Brain pericyte (primary cell): ENCODE measurements around the gene MEF2C.

Experiments used
- DNase-seq: peaks from one replicate; pipeline ENCODE4 v3.0.0-alpha.2; 2012; ENCODE audit warnings: low read depth, low spot score

The MEF2C gene

DNA sequence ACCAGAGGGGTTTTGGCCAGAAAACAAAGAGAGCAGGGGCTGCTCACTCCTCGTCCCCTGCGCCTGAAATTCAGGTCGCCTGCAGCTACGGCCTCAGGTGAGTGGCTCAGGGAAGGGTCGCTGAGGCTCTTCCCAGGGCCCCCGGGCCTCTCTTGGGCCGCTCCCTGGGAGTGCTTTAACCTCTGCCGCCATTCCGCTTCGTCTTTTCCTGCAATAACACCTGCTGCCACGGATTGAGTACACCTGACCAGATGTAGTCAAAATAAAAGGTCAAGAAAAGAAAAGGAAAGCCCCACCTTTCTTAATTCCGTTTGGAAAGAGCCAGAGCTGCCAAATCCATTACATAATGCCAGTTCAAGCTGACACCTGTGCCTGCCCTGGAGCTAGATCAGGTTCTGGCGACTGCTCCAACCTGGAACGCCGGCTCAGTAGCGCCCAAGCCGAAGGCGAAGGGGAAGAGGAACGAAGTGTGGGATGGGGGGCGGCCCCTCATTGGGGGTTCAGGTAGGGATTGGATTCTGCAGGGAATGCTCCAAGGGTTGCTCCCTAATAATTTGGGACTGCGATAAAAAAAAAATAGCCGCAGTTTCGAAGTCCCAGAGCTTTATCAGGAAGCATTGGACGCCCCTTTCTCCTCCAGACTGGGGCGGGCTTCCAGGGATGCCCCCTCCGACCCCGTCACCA is 193.9 kb downstream of the MEF2C start:
- no peak for DNase-seq

DNA sequence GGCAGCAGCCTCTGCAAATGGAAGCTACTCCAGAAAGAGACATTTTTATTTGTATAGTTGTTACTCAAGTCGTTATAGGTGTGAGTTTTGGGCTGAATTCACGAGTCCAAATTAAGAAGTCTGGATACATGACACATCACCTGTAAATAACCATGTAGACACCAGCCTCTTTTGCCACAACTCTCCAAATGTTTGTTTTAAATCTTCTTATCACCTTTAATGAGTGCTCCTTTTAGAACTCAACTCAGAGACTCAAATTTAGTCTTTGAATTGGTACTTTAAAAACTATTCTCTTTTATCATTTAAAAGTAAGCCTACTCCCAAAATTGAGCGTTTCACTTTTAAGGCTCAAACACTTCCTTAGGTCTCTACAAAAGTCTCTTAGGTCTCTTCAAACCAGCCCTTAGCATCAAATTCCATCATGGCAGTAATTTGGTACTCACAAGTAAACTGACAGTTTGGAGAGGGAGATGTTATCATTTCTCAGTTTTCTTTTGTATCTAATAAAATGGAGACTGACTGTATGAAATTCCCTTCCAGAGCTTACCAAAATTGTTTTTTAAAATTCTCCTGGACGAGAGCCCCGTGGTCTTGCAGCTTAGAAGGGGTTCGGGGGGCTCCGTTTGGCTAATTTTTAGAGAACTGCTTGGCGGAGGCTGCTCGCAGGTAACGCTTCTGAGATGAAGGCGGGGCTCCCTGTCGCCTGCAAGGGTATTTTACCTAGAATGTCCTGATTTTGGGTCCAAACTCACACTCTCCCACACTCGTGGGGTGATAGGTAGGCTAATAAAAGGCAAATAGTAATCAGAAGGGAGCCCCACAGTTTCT is 194.6 kb downstream of the MEF2C start:
- DNase-seq = no peak

DNA sequence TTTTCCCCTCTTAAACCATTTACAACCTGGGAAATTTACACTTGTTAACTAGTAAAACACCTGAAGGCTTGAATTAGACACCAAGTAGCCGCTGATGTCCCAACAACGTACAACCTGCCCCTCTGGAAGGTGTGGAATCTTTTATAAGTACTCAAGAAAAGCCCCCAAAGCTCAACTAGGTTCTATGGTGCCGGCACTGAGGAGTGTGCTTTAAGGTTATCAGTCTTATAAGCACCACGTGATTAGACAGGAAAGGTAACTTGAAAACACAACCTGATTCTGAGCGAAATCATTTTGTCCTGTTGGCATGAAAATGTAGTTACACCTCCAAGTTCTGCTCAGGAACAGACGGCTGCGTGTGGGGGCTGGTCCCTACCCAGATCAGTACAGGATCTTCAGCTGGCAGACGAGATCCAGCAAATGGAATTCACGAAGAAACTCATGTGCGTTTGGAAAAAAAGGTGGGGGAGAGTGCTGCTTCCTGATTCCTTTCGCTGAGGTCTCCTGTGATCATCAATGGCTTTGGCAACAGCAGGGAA is 195.5 kb downstream of the MEF2C start:
- no peak for DNase-seq

DNA sequence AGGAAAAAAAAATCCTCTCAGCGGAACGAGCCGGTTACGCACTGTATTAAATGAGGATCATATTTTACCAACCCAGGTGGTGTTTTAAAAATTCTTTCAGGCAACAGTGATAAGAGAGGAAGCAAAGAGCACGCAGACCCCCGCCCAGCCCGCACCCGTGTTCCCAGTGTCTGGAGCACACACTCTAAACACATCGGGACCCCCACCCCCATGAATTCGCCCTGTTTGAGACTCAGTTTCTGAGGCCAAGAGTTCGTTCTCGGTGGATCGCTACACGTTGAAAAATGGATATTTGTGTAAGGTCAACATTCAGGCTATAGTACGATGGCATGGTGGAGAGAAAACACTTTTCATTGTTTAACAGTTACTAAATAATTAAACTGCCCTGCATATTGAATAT is 196.3 kb downstream of the MEF2C start:
- DNase-seq = no peak

DNA sequence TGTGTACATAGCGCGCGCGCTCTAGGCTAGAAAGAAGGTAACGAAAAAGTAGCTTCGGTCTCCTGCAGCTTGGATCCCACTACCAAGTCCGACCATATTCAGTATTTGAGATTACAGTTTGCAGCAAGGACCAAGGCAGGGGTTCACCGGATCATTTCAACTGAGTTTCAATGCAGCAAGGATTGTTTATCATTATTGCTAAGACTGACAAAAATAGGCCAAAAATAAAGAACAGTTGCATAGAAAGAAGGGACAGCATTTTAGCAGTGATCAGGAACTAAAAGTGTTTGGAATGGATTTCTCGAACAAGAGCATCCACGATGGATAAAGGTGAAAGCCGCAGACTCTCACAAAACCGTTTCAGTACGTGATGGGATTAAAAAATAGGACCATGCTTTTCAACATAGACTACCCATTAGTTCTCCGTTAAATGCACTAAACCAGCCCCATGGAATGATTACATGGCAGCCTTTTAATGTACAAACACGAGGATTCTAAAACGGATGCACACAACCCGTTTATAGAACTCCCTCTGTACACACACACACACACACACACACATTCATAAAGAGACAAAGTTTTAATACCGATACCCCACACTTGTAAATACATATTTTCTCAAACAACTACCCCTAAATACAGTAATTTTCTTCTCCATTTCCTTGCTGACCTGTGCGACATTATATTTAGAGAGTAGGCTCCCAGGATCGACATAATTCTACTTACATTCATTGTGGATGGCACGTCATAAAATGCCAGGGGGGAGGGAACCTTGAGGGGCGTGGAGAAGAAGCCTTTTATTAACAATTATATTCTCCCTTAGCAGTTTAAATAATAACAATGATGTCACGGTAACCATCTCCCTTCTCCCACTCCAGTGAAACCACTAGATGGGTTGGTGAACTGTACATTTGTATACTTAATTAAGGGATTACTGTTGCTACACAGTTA is 197.1 kb downstream of the MEF2C start:
- no peak for DNase-seq

DNA sequence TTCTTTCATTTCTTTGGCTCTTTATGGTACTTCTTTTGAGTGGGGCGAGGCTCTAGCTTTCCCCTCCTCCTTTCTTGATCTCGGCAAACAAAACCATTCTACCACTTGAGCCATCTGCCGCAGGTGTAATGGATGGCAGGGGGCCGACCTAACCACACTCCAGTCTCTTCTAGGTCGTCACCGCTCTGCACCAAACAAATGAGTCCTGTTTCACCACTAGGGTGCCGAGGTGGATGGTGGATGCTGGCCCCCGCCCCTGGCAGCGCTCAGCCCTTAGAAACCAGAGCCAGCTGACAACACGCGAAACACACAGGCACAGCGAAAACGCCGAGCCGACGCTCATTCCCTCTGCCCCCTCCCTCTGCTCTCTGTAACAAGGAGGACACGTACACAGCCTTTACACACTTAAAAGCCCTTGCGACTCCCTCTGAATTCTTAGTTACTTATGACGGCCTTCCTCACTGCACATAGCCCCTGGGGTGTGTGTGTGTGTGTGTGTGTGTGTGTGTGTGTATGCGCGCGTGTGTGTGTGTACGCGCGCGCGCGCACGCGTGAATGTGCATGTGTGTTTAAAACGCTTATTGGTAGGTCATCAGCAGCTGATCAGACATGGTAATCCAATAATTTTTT is 199.4 kb downstream of the MEF2C start:
- no peak for DNase-seq

DNA sequence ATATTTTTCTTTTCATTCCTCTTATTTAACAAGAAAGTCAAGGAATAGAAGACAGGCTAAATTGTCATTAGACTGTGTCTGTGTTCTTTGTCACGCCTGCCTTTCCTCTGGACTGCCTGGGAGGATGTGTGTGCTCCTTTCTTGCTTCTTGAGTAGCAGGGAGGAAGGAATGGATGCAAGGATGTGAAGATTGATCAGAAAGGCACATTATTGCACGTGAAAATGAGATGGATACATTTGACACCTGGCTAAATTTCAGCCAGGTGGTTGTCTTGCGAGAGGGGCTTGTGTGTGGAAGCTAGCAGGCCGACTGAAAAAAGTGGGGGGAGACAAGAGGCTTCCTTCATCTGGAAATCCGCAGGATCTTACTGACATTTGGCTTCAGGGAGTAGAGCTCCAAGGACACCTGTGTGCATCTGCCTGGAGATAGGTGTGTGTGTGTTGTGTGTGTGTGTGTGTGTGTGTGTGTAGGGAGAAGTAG is 200.1 kb downstream of the MEF2C start:
- DNase-seq = no peak

DNA sequence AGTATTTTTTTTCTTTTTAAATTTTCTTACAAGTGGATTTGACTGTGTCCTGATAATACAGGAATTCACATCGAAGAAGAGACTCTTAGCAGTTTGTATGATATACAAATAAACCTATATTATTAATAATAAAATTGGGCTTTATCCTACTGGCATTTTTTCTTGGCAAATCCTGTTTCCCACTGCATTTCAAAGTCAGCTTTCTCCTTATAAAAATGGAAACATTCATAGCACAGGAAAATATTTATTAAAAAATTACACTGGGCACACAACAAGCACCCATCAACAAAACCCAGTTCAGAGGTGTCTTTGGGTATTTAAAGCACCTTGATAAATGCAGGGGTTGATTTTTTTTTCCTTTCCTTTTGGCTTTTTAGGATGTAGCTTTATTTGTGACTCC is 200.9 kb downstream of the MEF2C start:
- no peak for DNase-seq

DNA sequence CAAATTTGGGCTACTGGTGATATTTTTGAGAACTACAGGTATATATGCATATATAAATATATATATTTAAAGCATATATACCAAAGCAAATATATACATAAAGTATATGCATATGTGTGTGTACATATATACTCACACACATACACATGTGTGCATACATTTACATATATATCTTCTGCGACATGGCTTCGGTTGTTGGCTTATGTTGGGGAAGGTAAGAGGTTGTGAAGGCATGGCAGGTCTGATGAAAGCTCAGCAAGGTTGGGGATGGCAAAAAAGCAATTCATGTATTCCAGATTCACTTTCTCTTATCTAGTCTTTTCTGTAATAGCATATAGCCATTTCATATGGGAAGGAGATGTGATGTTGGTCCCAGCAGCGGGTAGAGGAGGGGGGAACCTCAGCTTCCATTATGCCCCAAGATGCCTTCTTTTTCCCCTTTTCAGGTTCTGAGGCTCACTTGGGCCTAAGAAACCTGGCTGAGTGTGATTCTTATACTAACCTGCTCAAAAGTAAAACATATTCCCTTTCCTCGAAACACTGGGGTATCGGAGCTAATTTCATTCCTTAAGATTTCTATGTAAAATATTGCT is 201.7 kb downstream of the MEF2C start:
- DNase-seq = no peak

DNA sequence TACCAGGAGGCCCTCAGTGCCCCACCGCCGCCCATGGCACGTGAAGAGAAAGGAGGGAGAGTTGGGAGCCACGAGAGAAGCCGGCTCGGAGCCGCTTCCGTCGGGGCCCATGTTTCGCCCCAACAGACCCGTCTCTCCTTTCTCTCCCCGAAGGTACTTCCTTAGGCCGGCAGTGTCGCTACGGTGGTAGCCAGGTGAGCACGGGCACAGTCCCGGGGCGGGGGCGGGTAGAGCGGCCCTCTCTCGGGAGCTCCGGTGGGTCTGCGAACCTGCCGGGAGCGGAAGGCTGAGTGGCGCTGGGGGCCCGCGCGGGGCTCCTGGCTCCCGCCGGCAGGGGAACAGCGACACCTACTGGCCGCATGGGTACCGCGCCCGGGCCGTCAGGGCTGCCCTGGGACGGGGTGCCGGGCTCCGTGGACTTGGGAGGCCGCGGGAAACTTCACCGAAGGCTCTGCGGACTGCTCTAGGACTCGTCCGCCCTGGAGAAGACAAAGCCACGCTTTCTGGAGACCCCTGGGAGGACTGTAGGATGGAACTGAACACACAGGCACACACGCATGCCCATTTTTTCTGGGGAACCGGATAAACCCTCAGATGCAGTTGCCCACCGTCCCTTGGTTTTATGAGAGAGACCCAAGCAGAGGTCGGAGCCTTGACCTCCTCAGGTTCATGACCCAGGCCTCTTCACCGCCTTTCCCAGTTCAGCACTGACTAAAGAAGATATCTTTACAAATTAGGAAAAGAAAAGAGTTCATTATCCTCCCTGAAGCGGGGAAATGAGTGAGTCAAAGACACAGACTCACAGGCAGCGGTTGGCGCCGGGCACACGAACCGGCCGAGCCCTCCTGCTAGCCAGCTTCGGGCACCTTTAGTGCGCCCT is 202.5 kb downstream of the MEF2C start:
- DNase-seq = no peak

DNA sequence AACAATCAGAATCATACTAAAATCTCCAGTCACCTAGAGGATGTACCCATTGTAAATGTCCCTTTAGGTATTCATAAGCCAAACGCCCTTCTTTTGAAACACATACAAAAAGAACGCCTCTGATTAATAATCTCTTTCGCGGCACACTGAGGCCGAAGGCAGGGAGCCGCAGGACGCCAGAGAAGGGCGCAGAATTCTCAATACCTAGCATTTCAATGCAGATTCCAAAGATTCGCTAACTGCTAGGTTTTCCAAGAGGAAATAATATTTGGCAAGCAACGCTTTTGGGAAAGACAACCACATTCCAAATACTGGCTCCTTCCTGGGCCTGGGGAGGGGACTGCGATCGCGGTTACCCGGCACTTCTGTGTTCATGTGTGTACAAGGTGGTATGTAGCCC is 203.3 kb downstream of the MEF2C start:
- DNase-seq = no peak

DNA sequence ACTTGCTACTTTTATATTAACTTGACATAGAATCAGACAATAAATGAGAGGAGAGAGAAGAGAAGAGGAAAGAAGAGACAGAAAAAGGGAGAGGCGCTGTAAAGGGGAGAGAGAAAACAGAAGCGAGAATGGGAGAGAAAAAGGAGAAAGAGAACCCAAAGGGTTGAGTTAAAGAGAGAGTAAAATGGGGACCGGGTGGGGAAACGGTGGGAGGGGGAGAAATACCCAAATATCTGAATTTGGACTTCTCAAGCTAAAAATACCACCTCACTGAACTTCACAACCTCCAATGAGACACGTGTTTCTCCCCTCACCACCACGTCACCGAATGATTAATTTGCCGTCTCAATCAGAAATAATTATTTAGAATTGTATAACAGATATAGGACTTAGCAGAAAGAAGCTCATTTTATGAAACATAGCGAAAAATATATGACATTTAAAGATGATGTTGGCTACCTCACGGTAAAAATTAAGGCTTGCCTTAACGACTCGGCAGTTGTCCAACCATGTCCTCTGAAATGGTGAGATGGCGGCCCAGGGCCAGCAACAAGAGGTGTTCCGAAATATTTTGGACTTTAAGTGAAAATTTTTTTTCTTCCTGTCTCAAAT is 204.1 kb downstream of the MEF2C start:
- DNase-seq = no peak

DNA sequence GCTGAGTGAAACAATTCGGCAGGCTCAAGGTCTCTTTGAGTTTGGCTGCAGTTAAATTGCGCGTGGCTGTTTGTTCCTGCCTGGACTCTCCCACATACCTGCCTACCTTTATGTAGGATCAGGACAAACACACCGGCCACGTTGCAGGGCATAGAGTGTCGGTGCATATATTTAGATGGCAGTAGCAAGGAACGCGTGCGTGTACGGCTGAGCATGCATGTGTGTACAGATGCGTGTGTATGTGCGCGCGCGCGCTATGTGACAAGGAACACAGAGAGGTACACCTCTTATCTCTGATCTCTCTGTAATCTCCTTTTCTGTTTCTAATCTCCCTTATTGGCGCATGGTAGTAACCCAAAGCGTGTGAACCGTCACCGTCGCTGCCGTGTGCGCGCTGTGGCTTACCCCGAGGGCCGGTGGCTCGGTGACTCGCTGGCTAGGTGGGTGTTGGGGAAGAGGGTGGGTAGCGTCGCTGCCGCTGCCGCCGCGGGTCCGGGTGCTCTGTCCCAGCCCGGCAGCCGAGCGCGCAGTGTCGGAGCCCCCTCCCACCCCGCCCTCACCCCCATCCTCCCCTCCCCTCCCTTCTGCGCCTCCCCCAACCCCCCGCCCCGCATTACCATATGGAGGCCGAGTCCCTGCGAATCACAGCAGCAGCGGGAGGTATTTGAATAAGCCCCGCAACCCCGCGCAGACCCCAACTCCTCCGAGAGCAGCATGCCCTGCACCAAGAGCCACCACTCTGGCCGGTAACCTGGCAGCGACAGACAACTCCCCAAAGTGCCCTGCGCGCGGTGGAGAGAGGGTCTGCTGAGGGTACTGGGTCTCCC is 204.8 kb downstream of the MEF2C start:
- no peak for DNase-seq

DNA sequence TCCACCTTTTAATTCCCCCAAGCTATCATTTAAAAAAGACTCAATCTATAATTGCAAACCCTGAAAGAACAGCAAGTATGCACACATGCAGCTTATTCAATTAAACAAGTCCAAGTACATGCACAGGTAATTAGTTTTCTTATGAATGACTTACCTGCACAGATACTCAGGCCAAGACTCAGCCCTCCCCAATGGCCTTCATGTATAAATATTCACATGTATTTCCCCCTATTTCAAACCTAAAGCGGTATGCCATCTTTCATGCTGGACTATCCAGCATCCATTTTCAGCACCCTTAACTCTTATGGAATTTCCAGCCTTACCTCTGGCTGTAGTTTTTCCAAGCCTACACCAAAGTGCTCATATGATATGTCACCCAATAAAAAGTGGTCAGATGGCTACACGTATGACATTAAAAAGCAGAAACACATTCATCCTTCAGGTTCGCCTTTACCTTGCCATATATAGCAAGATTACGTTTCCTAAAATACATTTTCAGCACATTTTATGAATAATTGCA is 205.5 kb downstream of the MEF2C start:
- DNase-seq = no peak

DNA sequence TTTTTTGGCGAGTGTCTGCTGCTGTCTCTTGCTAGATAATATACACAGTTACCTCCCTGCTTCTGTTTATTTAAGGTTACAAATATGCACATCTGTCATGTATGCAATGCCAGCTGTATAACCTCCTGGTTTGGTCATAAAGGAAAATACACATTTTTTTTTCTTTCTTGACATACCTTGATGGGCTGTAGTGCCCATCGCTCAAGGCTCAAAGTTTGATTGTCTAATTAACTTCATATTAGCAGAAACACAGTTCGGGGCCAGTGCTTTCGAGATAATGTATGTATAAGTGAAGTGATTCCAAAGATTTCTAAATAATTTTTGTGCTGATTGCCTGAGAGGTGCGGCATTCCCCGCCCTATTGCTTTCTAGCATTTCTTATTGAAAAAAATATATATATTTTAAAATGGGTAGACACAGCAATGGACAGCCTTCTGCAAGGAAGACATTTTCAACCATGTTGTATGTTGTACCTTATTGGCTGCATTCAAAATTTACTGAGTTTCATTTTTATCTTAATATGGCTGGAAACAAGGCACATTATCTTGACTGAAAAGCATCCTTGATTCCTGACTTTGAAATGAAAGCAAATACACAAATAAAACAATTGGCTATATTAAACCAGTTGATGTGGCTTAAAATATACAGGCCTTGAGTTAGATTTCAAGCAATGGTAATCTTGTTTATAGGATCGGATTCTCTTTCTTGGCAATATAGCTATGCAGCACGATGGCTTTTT is 206.2 kb downstream of the MEF2C start:
- no peak for DNase-seq

DNA sequence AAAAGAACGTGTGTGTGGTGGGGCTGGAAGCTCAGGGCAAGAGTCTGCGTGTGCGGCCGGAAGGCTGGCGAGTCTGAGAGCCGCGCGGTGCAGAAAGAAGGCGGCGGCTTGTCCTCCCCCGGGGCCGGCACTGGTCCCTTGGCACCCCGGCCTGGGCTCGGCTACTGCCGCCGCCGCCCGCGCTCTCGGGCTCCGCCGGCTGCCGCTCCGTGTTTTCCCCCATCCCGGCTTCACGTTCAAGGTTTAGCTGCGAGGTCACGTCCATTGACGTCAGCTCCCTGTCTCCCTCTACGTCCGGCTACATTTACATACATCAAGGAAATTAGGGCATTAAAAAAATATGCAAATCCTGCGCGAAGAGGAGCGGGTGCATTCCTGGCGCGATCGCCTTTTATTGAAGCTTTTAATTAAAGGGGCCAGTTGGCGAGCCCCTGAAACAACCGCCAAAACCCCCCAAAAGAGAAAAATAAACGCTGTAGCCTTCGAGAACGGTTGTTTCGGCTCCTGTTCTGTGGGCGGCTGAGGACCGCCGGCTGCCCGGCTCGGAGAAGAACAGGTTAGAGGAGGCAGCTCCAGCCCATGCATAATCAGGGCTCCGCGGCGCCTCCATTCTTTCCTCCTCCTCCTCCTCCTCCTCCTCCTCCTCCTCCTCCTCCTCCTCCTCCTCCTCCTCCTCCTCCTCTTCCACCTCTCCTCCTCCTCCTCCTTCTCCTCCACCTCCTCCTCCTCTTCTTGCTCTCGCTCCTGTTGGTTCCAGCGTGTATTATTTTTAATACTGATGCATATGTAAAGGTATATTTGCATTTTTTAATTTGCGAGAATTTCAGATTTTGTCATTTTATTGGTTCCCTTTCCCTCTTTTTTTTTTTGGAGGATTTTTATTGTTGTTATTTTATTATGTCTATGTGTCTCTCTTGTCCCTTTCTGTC is 207.0 kb downstream of the MEF2C start:
- DNase-seq = no peak
